HG03442 (cell line): ENCODE measurements around the gene AMDHD2.
A peak's percentile ranks its signal among the peaks of the same experiment; 100 is the strongest.

Experiments used
- ATAC-seq: cut with Tn5 transposase; IDR thresholded peaks from one replicate; pipeline ENCODE4 v1.9.1; 2021; ENCODE audit warnings: mild to moderate bottlenecking, moderate library complexity; ENCODE audit not compliant: unreplicated experiment

The AMDHD2 gene

GRCh38 chr16:2498531-2499253, 21.5 kb upstream of the AMDHD2 start:
- ATAC-seq, result no peak

- no peak for ATAC-seq
Measured at GRCh38 chr16:2499454-2499853, 20.7 kb upstream of the AMDHD2 start.

GRCh38 chr16:2499890-2500429, 20.2 kb upstream of the AMDHD2 start:
- no peak for ATAC-seq

GRCh38 chr16:2500430-2500917, 19.7 kb upstream of the AMDHD2 start:
- ATAC-seq, result no peak

GRCh38 chr16:2500918-2501750, 19.0 kb upstream of the AMDHD2 start:
- ATAC-seq, result peak; percentile 53

- ATAC-seq, result no peak
Measured at GRCh38 chr16:2501946-2502895, 17.9 kb upstream of the AMDHD2 start.

- no peak for ATAC-seq
Measured at GRCh38 chr16:2505695-2506094, 14.5 kb upstream of the AMDHD2 start.

- ATAC-seq, result no peak
Measured at GRCh38 chr16:2507052-2507659, 13.0 kb upstream of the AMDHD2 start.

- no peak for ATAC-seq
Measured at GRCh38 chr16:2507665-2508064, 12.5 kb upstream of the AMDHD2 start.

- ATAC-seq, result no peak
Measured at GRCh38 chr16:2508722-2509400, 11.3 kb upstream of the AMDHD2 start.

- no peak for ATAC-seq
Measured at GRCh38 chr16:2511128-2511800, 8.9 kb upstream of the AMDHD2 start.

- ATAC-seq, result no peak
Measured at GRCh38 chr16:2511996-2512734, 8.0 kb upstream of the AMDHD2 start.

GRCh38 chr16:2512735-2513404, 7.3 kb upstream of the AMDHD2 start:
- ATAC-seq, result no peak

- ATAC-seq, result peak; percentile 63
Measured at GRCh38 chr16:2513405-2514332, 6.5 kb upstream of the AMDHD2 start, which contains the start of gene ATP6V0C. TSS of gene ATP6V0C (plus strand) at chr16:2513952. CDS start at chr16:2514104, 152 bp downstream.

- ATAC-seq, result no peak
Measured at GRCh38 chr16:2514333-2515179, 5.6 kb upstream of the AMDHD2 start.
